SK-N-MC (cell line): ENCODE measurements around the gene GPR162.

Experiments
- DNase-seq: peaks from one replicate; pipeline ENCODE4 v3.0.0-alpha.2; 2011; ENCODE audit warnings: low read depth, low spot score
- H3K27ac ChIP-seq: fragments of 200-600 bp; sonication (generic); 2 replicates; pipeline ENCODE4 v1.5.1; 2016; ENCODE audit warnings: mixed run types
- H3K36me3 ChIP-seq: fragments of 200-600 bp; sonication (generic); 2 replicates; pipeline ENCODE4 v1.6.1; 2017; ENCODE audit warnings: antibody characterized with exemption, low read length, mixed read lengths; ENCODE audit not compliant: insufficient read depth
- H3K4me3 ChIP-seq: fragments of 200-600 bp; sonication (generic); 2 replicates; pipeline ENCODE4 v1.5.1; 2016
- H3K9ac ChIP-seq: fragments of 200-600 bp; sonication (generic); 2 replicates; pipeline ENCODE4 v1.8.0; 2017; ENCODE audit warnings: mixed run types, mixed read lengths; ENCODE audit not compliant: insufficient read length
- H3K9me3 ChIP-seq: fragments of 200-600 bp; sonication (generic); 2 replicates; pipeline ENCODE4 v1.6.1; 2017; ENCODE audit warnings: low read depth, mild to moderate bottlenecking, antibody characterized with exemption, low read length, moderate library complexity, mixed read lengths
- EZH2 ChIP-seq: fragments of 200-600 bp; sonication (generic); IDR thresholded peaks from one replicate; pipeline ENCODE4 v1.6.1; 2017; ENCODE audit warnings: antibody characterized with exemption
- FOXP2 ChIP-seq: optimal IDR thresholded peaks from 2 replicates; pipeline ENCODE3; 2011; ENCODE audit warnings: mild to moderate bottlenecking, moderate library complexity; ENCODE audit not compliant: insufficient read depth; ENCODE audit errors: extremely low read length, control extremely low read depth
- POLR2AphosphoS5 ChIP-seq: IDR thresholded peaks from 2 replicates; pipeline ENCODE4 v1.6.1; 2012; ENCODE audit warnings: mild to moderate bottlenecking, low read depth, low read length, borderline replicate concordance

The GPR162 gene

DNA sequence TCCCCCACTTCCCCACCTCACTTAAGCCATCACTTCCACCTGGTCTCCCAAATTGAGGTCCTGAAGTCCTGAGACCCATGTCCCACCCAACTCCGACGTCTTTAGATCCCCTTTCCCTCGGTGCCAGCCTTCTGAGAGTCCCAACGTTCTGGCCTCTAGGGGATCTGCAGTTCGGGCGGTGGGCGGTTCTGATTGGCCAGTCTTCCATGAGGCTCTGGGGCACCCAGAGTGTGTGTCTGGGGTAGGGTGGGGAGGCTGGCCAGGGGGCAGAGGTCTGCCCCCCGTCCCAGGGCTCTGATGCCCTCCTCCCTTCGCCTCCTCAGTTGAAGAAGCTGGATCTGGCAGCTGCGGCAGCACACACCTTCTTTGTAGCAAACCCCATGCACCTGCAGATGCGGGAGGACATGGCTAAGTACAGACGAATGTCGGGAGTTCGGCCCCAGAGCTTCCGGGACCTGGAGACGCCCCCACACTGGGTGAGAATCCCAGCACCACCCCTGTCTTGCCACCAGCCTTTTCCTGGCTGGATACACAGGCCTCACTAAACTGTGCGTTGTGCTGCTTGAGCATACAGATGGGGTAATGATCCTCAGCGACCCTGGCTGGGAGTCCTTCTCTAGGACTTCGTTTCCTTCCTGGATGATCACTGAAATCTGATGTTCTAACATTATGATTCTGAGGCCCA lies 8.1 kb downstream of the GPR162 start:
- DNase-seq: no peak
- Histone ChIP-seq H3K27ac (no peak overlapping the region), H3K36me3 (peaks cover 5% of the 10 kb centered on the region; the same call in 1 of the 2 replicates), H3K9ac (peak overlapping the region; percentile 72), H3K4me3 (peak overlapping the region; percentile 93), H3K9me3 (no peaks in the 10 kb centered on the region)
- TF ChIP-seq EZH2: no peak
- no peak for TF ChIP-seq FOXP2
- TF ChIP-seq POLR2AphosphoS5: 0 out of 2 replicates have a peak, but pooled peaks have one; percentile 18

DNA sequence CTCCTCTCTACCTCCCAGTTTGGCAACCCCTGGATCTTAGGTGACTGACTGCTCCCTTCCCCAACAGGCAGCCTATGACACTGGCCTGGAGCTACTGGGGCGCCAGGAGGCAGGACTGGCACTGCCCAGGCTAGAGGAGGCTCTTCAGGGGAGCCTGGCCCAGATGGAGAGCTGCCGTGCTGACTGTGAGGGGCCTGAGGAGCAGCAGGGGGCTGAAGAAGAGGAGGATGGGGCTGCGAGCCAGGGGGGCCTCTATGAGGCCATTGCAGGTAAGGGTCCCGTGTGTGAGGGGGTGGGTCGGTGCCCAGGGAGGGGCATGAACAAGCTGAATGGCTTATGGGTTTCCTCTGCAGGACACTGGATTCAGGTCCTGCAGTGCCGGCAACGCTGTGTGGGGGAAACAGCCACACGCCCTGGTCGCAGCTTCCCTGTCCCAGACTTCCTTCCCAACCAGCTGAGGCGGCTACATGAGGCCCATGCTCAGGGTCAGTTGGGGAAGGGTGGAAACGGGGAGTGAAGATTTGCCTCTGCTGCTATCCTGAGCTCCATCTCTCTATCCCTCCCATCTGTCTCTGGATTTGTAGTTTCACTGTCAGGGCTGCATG lies 8.8 kb downstream of the GPR162 start:
- Histone ChIP-seq H3K4me3 (no peak overlapping the region), H3K36me3 (peaks cover 5% of the 10 kb centered on the region; the same call in 1 of the 2 replicates), H3K27ac (no peak overlapping the region), H3K9me3 (no peaks in the 10 kb centered on the region), H3K9ac (no peak overlapping the region)
- no peak for DNase-seq
- TF ChIP-seq FOXP2 (no peak), EZH2 (no peak), POLR2AphosphoS5 (no peak)

DNA sequence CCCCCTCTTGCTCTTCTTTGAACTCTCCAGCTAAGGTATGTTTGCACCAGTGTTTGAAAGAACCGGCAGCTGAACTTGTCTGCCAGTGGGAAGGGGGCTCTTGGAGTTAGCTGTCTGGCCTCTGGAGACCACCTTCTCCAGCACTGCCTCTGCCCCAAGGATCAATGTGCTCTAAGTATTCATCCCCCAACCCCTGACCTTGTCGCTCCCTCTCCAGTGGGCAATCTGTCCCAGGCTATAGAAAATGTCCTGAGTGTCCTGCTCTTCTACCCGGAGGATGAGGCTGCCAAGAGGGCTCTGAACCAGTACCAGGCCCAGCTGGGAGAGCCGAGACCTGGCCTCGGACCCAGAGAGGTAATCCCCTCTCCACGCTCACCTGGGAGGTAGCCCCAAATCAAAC lies 9.4 kb downstream of the GPR162 start:
- TF ChIP-seq POLR2AphosphoS5 (no peak), EZH2 (no peak), FOXP2 (no peak)
- H3K36me3 ChIP-seq: peaks cover 5% of the 10 kb centered on the region; the same call in 1 of the 2 replicates
- DNase-seq: no peak

DNA sequence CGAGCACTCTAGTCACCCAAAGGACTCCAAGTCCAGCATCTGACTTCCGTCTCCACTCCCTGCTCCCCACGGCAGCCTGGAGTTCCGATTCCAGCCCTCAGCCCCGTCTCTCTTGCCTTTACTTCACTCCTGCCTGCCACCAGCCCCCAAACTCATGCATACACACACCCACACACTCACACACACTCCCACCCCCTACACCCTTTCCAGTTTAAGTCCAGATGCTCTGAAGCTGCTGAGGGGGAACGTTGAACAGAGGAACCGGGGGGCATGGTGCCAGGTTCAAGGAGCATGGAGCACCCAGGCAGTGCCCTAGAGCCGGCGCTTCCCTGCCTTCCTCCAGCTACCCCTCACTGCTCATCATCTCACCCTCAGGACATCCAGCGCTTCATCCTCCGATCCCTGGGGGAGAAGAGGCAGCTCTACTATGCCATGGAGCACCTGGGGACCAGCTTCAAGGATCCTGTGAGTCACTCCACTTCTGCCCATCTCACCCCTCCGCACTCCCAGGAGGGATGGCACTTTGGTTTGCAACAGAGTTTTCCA lies 9.9 kb downstream of the GPR162 start:
- DNase-seq: no peak
- Histone ChIP-seq H3K36me3 (peaks cover 5% of the 10 kb centered on the region; the same call in 1 of the 2 replicates), H3K27ac (no peak overlapping the region), H3K9ac (no peak overlapping the region), H3K4me3 (no peak overlapping the region), H3K9me3 (no peaks in the 10 kb centered on the region)
- TF ChIP-seq EZH2 (no peak), POLR2AphosphoS5 (no peak), FOXP2 (no peak)

More for the DNA sequence above, 9.4 kb downstream of the GPR162 start:
- no peak overlapping the region for H3K4me3 ChIP-seq
- H3K9ac ChIP-seq: no peak overlapping the region
- no peaks in the 10 kb centered on the region for H3K9me3 ChIP-seq
- no peak overlapping the region for H3K27ac ChIP-seq

DNA sequence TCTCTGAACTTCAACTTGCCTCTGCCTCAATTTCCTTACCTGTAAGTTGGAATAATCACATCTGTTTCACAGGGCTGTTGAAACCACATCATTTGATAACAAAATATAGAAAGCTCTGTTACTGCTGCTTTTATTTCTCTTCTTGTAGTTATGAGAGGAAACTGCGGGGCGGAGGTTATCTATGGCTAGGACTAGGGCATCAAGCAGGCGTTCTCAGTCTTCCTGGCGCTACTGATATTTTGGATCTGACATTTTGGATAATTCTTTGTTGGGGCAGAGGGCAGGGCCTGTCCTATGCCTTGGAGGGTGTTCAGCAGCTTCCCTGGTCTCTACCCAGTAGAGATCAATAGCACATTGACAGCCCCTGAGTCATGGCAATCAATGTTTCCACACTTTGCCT lies 10.5 kb downstream of the GPR162 start:
- H3K27ac ChIP-seq: no peak overlapping the region
- no peaks in the 10 kb centered on the region for H3K9me3 ChIP-seq
- DNase-seq: no peak
- H3K9ac ChIP-seq: no peak overlapping the region
- no peak for TF ChIP-seq FOXP2
- TF ChIP-seq POLR2AphosphoS5: no peak
- no peak for TF ChIP-seq EZH2
- no peak overlapping the region for H3K4me3 ChIP-seq
- H3K36me3 ChIP-seq: peaks cover 5% of the 10 kb centered on the region; the same call in 1 of the 2 replicates

DNA sequence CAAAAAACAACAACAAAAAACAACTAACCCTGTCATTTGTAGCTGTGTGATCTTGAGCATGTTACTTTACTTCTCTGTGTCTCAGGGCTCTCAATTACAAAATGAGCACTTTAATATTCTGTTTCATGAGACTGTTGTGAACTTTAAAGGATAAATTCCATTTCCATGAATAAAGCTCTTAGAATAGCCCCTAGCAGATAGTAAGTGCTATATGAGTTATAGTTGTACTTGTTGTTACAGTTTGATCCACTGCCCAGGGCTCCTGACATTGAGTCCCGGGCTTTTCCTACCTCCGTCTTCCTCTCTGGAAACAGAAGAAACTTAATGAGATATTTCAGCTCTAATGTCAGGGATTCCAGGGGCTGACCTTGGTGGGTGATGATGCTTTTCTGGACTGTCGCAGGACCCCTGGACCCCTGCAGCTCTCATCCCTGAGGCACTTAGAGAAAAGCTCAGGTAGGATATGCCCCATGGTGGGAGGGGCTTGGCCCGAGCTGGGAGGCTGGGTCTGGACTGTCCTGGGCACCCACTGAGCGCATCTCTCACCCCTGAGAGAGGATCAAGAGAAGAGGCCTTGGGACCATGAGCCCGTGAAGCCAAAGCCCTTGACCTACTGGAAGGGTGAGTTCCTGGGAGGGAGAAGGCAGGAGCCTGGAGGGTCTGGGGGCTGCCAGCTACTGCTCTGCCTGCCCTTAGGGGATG lies 11.7 kb downstream of the GPR162 start:
- no peak overlapping the region for H3K4me3 ChIP-seq
- no peaks in the 10 kb centered on the region for H3K9me3 ChIP-seq
- no peak overlapping the region for H3K9ac ChIP-seq
- H3K27ac ChIP-seq: no peak overlapping the region
- no peak for TF ChIP-seq FOXP2
- no peak for TF ChIP-seq EZH2
- TF ChIP-seq POLR2AphosphoS5: no peak
- DNase-seq: no peak
- H3K36me3 ChIP-seq: peaks cover 5% of the 10 kb centered on the region; the same call in 1 of the 2 replicates

DNA sequence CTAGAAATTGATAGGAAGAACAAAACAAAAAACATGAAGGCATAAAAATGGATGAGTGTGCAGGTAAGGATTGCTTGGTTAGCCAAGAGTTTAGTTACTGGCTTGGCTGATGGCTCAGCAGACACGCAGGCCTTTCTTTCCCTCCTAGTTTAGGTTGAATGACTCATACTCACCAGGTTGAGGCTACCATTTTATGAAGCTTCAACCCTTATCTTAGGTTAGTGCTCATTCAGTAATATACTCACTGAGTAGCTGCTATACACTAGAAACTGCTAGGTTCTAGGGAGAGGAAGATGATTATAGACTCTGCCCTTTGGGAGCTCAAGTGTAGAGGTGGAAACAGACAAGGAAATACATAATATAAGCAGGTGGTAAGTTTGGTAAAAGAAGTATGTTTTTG lies 12.6 kb downstream of the GPR162 start:
- no peak for DNase-seq
- no peaks in the 10 kb centered on the region for H3K9me3 ChIP-seq
- no peak overlapping the region for H3K27ac ChIP-seq
- no peak overlapping the region for H3K4me3 ChIP-seq
- H3K9ac ChIP-seq: no peak overlapping the region
- no peak for TF ChIP-seq POLR2AphosphoS5
- no peak for TF ChIP-seq EZH2
- TF ChIP-seq FOXP2: no peak
- peaks cover 5% of the 10 kb centered on the region; the same call in 1 of the 2 replicates for H3K36me3 ChIP-seq

DNA sequence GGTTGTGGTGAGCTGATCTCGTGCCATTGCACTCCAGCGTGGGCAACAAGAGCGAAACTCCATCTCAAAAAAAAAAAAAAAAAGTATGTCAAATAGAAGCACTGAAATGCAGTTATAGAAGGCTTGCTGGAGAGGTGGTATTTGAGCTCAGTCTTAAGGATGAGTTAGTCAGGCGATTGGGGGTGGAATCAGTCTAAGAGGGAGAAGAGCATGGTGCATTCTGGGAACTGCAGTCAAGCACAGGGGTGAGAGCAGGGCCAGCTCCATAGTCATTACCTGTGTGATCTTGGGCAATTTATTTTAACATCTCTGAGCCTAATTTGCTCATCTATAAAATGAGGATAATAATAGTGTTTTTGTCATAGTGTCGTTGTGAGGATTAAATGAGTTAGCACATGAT lies 13.3 kb downstream of the GPR162 start:
- no peak overlapping the region for H3K4me3 ChIP-seq
- peaks cover 5% of the 10 kb centered on the region; the same call in 1 of the 2 replicates for H3K36me3 ChIP-seq
- H3K9me3 ChIP-seq: no peaks in the 10 kb centered on the region
- TF ChIP-seq FOXP2: no peak
- no peak for TF ChIP-seq EZH2
- no peak for TF ChIP-seq POLR2AphosphoS5
- no peak overlapping the region for H3K27ac ChIP-seq
- DNase-seq: no peak
- H3K9ac ChIP-seq: no peak overlapping the region
